ENCODE data around the gene MARCKSL1.

The MARCKSL1 gene

DNA sequence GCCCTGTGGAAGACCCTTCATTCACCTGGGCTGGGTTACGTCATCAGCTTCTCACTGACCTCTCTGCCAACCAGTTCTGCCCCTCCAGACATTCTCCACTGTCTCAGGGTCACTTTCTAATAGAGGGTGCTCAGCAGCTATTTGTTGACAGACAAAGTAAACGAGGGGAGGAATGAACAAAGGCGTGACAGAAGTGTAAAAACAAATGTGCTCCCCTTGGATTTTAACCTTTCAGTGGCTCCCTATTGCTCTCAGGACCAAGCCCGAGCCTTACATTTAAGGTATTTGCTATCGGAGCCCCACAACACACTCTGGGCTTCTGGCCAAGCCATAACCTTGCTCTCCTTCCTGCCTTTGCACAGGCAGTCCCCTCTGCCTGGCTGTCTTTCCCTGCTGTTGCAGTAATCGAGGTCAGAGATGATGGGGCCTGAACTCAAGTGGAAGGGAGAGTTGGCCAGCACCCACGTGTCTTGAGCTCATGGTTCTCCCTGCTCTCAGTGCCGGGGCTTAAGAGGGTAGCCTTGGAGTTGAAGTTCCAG, 9.3 kb upstream of the MARCKSL1 start:
- H3K4me3 ChIP-seq (ENCODE audit: low read depth, low read length), result no peak overlapping the region
- TF ChIP-seq, protein P1, sequence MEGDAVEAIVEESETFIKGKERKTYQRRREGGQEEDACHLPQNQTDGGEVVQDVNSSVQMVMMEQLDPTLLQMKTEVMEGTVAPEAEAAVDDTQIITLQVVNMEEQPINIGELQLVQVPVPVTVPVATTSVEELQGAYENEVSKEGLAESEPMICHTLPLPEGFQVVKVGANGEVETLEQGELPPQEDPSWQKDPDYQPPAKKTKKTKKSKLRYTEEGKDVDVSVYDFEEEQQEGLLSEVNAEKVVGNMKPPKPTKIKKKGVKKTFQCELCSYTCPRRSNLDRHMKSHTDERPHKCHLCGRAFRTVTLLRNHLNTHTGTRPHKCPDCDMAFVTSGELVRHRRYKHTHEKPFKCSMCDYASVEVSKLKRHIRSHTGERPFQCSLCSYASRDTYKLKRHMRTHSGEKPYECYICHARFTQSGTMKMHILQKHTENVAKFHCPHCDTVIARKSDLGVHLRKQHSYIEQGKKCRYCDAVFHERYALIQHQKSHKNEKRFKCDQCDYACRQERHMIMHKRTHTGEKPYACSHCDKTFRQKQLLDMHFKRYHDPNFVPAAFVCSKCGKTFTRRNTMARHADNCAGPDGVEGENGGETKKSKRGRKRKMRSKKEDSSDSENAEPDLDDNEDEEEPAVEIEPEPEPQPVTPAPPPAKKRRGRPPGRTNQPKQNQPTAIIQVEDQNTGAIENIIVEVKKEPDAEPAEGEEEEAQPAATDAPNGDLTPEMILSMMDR (IDR thresholded peaks at IDR 0.05; ENCODE audit: borderline replicate concordance, insufficient read depth, low read depth, low read length), result no peak

DNA sequence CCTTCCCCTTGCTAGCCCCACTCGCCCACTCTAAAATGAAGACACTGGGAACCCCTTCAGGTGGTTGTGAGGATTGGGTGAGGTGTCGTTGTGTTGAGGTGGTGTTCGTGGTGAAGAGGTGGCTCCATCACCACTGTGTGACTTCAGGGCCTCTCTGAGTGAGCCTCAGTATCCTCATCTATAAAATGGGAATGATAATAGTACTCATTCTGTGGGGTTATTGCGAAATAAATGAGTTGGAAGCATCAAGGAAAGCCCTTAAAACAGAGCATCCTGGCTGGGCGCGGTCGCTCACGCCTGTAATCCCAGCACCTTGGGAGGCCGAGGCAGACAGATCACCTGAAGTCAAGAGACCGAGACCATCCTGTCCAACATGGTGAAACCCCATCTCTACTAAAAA, 6.7 kb upstream of the MARCKSL1 start:
- TF ChIP-seq, protein P1 (IDR thresholded peaks at IDR 0.05; ENCODE audit: borderline replicate concordance, insufficient read depth, low read depth, low read length), result no peak
- H3K4me3 ChIP-seq (ENCODE audit: low read depth, low read length), result no peak overlapping the region

DNA sequence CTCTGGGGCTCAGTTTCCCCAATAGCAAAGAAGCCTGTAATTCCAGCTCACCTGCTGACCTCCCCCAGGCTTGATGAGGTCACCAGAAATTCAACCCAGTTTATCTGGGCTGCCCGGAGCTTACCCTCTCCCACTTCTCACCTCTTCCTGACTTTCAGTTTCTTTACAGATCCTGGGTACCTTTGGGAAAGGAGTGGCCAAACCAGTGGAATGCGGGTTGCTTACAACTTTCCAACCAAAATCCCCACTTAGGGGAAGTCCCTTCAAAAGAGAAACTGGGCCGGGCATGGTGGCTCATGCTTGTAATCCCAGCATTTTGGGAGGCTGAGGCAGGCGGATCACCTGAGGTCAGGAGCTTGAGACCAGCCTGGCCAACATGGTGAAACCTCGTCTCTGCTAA, 5.9 kb upstream of the MARCKSL1 start:
- no peak overlapping the region for H3K4me3 ChIP-seq (ENCODE audit: low read depth, low read length)
- TF ChIP-seq, protein P1 (IDR thresholded peaks at IDR 0.05; ENCODE audit: borderline replicate concordance, insufficient read depth, low read depth, low read length), result no peak

DNA sequence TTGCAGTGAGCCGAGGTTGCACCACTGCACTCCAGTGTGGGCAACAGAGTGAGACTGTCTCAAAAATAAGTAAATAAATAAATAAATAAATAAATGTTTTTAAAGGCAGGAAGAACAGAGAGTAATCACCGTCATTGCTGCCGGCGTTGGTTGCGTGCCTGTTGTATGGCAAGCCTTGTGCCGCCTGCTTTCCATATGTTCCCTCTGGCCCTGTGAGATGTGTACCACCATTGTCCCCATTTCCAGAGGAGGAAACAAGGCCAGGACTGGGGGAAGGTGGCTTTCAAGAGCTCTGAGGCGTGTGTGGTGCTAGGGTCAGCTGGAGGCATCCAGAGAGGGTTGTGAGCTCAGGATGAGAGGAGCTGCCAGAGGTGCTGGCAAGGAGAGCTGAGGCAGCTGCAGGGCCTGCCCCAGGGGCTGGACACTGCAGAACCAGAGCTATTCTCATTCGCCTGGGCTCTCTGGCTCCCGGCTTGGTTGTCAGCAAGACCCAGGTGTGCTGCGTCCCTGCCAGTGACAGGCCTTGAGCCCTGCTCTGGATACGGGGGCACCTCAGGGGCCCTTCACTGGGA, 5.2 kb upstream of the MARCKSL1 start:
- no peak overlapping the region for H3K4me3 ChIP-seq (ENCODE audit: low read depth, low read length)
- TF ChIP-seq, protein P1 (IDR thresholded peaks at IDR 0.05; ENCODE audit: borderline replicate concordance, insufficient read depth, low read depth, low read length), result no peak

DNA sequence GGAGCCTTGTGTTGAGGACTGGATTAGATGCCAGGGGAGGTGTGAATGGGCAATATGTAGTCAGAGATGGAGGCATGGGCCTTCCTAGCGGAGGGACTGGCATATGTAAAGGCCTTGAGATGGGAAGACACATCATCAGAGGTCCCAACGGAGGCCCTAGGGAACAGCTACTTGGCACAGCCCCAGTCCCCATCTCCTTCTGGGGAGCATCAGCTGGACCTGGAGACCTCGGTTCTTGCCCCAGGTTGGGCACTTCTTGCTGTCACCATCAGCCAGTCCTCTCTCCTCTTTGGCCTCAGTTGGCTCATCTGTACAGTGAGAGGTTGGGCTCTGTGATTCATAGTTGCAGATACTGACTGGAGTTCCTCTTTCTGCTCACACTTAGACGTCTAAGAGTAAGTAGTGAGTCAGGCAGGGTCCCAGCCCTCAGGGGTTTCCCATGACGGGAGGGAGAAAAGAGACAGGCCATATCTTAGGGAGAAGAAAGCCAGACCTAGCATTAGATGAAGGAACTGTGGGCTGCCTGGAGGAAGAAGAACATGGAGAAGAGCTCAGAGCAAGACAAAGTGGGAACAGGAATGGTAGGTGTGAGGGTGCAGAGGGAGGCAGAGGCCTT, 3.4 kb upstream of the MARCKSL1 start:
- TF ChIP-seq, protein P1 (IDR thresholded peaks at IDR 0.05; ENCODE audit: borderline replicate concordance, insufficient read depth, low read depth, low read length), result no peak
- no peak overlapping the region for H3K4me3 ChIP-seq (ENCODE audit: low read depth, low read length)

DNA sequence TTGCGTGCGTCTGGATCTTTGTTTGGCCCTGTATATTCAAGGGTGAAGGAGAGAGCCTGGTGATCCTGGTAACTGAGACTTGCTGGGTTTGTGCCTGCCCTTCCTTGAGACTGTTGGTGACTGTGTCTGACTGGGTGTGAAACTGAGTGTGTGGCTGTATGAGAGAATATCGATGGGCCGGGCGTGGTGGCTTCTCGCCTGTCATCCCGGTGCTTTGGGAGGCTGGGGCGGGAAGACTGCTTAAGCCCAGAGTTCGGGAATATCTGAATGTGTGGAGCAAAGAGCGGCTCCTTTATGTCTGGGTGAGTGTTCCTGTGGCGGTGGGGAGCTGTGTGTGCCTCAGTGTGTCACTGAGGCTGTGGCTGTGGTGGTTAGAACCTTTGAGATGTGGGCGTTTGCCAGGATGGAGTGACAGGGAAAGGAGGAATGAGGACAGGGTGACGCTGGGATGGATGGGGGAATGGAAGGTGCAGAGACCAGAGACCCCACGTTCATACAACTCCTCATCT, 2.7 kb upstream of the MARCKSL1 start:
- H3K4me3 ChIP-seq (ENCODE audit: low read depth, low read length), result no peak overlapping the region
- TF ChIP-seq, protein P1 (IDR thresholded peaks at IDR 0.05; ENCODE audit: borderline replicate concordance, insufficient read depth, low read depth, low read length), result no peak
